Head of caudate nucleus (tissue), 42 donors: ENCODE data around the gene FRAS1.
"Not testable (repeated sequence)": the region's sequence is repeated elsewhere in the genome, so short reads cannot be mapped to it uniquely, and the experiment has no call there.

ENCODE experiments used
- DNase-seq, 42 donors: peaks; one replicate each; pipeline versions ENCODE4 v3.0.0 to v3.0.0-alpha.2; 2020 to 2021; ENCODE audit warnings: mixed read lengths in 7 of 42
- intact Hi-C: fragments of 100-400 bp; cut with DNase I; formaldehyde crosslinking; loops from one replicate; pipeline ENCODE4 v1.15.0; 2022

Gene FRAS1

GRCh38 chr4:78057600-78058550, 752 bp downstream of the FRAS1 start:
- DNase-seq = peak; percentile 3 to 85 (median 60)
- intact Hi-C loops = no loop called here

GRCh38 chr4:78058591-78059523, 1.7 kb downstream of the FRAS1 start:
- intact Hi-C loops = no loop called here
- peak in 40 of 42 donors; percentile 3 to 70 (median 39) for DNase-seq

GRCh38 chr4:78059524-78059889, 2.4 kb downstream of the FRAS1 start:
- DNase-seq = peak in 40 of 42 donors; percentile 11 to 83 (median 43)
- intact Hi-C loops = no loop called here

- no peak for DNase-seq
- intact Hi-C loops = no loop called here
These were observed 2.8 kb downstream of the FRAS1 start for GRCh38 chr4:78059938-78060337.

- DNase-seq = no peak
- intact Hi-C loops = no loop called here
These were observed 4.9 kb downstream of the FRAS1 start for GRCh38 chr4:78061939-78062570.

GRCh38 chr4:78065508-78066192, 8.5 kb downstream of the FRAS1 start:
- intact Hi-C loops = no loop called here
- no peak for DNase-seq

- no peak for DNase-seq
- intact Hi-C loops = no loop called here
These were observed 11.4 kb downstream of the FRAS1 start for GRCh38 chr4:78068481-78068880.

- intact Hi-C loops = no loop called here
- no peak for DNase-seq
These were observed 12.2 kb downstream of the FRAS1 start for GRCh38 chr4:78069319-78069718.

- intact Hi-C loops = no loop called here
These were observed 12.7 kb downstream of the FRAS1 start for GRCh38 chr4:78069859-78070258.

GRCh38 chr4:78070731-78071282, 13.7 kb downstream of the FRAS1 start:
- DNase-seq = no peak
- intact Hi-C loops = no loop called here

More at GRCh38 chr4:78069859-78070258, 12.7 kb downstream of the FRAS1 start:
- DNase-seq = no peak

- intact Hi-C loops = no loop called here
- DNase-seq = no peak
These were observed 17.6 kb downstream of the FRAS1 start for GRCh38 chr4:78074759-78075158.

- intact Hi-C loops = no loop called here
- DNase-seq = peak in 11 of 42 donors; percentile 2 to 54 (median 22)
These were observed 18.9 kb downstream of the FRAS1 start for GRCh38 chr4:78075986-78076385.

GRCh38 chr4:78078101-78078500, 21.0 kb downstream of the FRAS1 start:
- no peak for DNase-seq
- intact Hi-C loops = no loop called here

GRCh38 chr4:78079726-78080430, 22.8 kb downstream of the FRAS1 start:
- intact Hi-C loops = no loop called here
- no peak for DNase-seq

GRCh38 chr4:78081541-78081940, 24.4 kb downstream of the FRAS1 start:
- DNase-seq = no peak
- intact Hi-C loops = no loop called here

GRCh38 chr4:78083035-78083434, 25.9 kb downstream of the FRAS1 start:
- no peak for DNase-seq
- intact Hi-C loops = no loop called here

GRCh38 chr4:78091534-78091933, 34.4 kb downstream of the FRAS1 start:
- intact Hi-C loops = no loop called here
- DNase-seq = no peak

- intact Hi-C loops, DNase-seq: not testable (repeated sequence)
These were observed 35.2 kb downstream of the FRAS1 start for GRCh38 chr4:78092350-78092749.
